SK-N-SH (cell line): ENCODE measurements around the gene ARHGDIB. TPM values are rescaled to one million over a fixed set of nuclear protein-coding genes. Genes with fewer than 3 reads are reported as not detected.

ENCODE experiments used
- CTCF ChIA-PET: fragments of 300-600, 350-600 bp; formaldehyde crosslinking; extraction: SDS; loops from one replicate; lab custom pipeline; 2021; lab: Yijun Ruan, JAX
- POLR2A ChIA-PET: fragments of 350-600 bp; sonication (Branson Sonifier 250); formaldehyde crosslinking; extraction: SDS; loops from one replicate; lab custom pipeline; 2020; ENCODE audit warnings: antibody characterized with exemption, inconsistent platforms; lab: Yijun Ruan, JAX
- DNase-seq: peaks from one replicate; pipeline ENCODE4 v3.0.0; 2012
- H2AFZ ChIP-seq: fragments of 200-600 bp; sonication (generic); 2 replicates; pipeline ENCODE4 v1.8.1; 2016; ENCODE audit warnings: antibody characterized with exemption, mild to moderate bottlenecking, low read depth
- H3F3A ChIP-seq: fragments of 200-600 bp; sonication (generic); replicated peaks from 2 replicates; pipeline ENCODE3; 2016; ENCODE audit warnings: antibody characterized with exemption, mild to moderate bottlenecking; ENCODE audit not compliant: insufficient read depth
- H3K27ac ChIP-seq, 2 experiments: fragments of 200-500 bp in 1 of 2; fragments of 200-600 bp in 1 of 2; sonication (Bioruptor generic) in 1 of 2; sonication (generic), shearing (Covaris generic) in 1 of 2; 2 replicates each; pipeline versions ENCODE4 v1.5.1 to v1.6.1; 2014 to 2016; ENCODE audit warnings: low read depth in 2 of 2, inconsistent platforms in 1 of 2, low read length in 1 of 2, mild to moderate bottlenecking in 1 of 2, mixed read lengths in 1 of 2
- H3K27me3 ChIP-seq: fragments of 200-600 bp; sonication (generic), shearing (Covaris generic); 2 replicates; pipeline ENCODE4 v1.6.1; 2016; ENCODE audit warnings: mixed run types; ENCODE audit not compliant: insufficient read depth
- H3K36me3 ChIP-seq, 2 experiments: fragments of 200-500 bp in 1 of 2; fragments of 200-600 bp in 1 of 2; sonication (Bioruptor generic) in 1 of 2; sonication (generic) in 1 of 2; replicated peaks in 1 of 2; 2 replicates each; pipeline versions ENCODE3 to v1.5.1; 2014 to 2016; ENCODE audit warnings: low read length in 1 of 2, mild to moderate bottlenecking in 1 of 2; ENCODE audit not compliant: insufficient read depth in 2 of 2, control insufficient read depth in 1 of 2
- H3K4me1 ChIP-seq, 2 experiments: fragments of 200-500 bp in 1 of 2; fragments of 200-600 bp in 1 of 2; sonication (Bioruptor generic) in 1 of 2; sonication (generic), shearing (Covaris generic) in 1 of 2; 2 replicates each; pipeline versions ENCODE4 v1.5.1 to v1.6.1; 2014 to 2016; ENCODE audit warnings: low read depth in 1 of 2, low read length in 1 of 2, mixed run types in 1 of 2; ENCODE audit not compliant: insufficient read depth in 2 of 2, control insufficient read depth in 1 of 2
- H3K4me2 ChIP-seq: fragments of 200-600 bp; sonication (generic), shearing (Covaris generic); 2 replicates; pipeline ENCODE4 v1.6.1; 2017; ENCODE audit warnings: mixed run types
- H3K4me3 ChIP-seq, 2 experiments: fragments of 200-500 bp in 1 of 2; fragments of 200-600 bp in 1 of 2; sonication (Bioruptor generic) in 1 of 2; sonication (generic), shearing (Covaris generic) in 1 of 2; 2 replicates each; pipeline versions ENCODE4 v1.5.1 to v1.8.1; 2014 to 2016; ENCODE audit warnings: low read depth in 2 of 2, inconsistent platforms in 1 of 2, low read length in 1 of 2, mild to moderate bottlenecking in 1 of 2, mixed read lengths in 1 of 2, moderate library complexity in 1 of 2
- H3K79me2 ChIP-seq: fragments of 200-600 bp; sonication (generic); 2 replicates; pipeline ENCODE4 v1.8.1; 2017; ENCODE audit warnings: mild to moderate bottlenecking; ENCODE audit not compliant: insufficient read depth
- H3K9ac ChIP-seq: fragments of 200-600 bp; sonication (generic); 2 replicates; pipeline ENCODE4 v1.6.1; 2017; ENCODE audit warnings: mixed run types
- H3K9me2 ChIP-seq: fragments of 200-600 bp; sonication (generic); 2 replicates; pipeline ENCODE4 v1.6.1; 2017; ENCODE audit warnings: mixed run types
- H3K9me3 ChIP-seq: fragments of 200-600 bp; sonication (generic); 2 replicates; pipeline ENCODE4 v1.6.1; 2017; ENCODE audit warnings: mixed run types, mild to moderate bottlenecking, moderate library complexity
- H4K20me1 ChIP-seq: fragments of 200-600 bp; sonication (generic); 2 replicates; pipeline ENCODE4 v1.6.1; 2017; ENCODE audit warnings: mild to moderate bottlenecking, mixed run types; ENCODE audit not compliant: insufficient read depth
- EZH2phosphoT487 ChIP-seq: fragments of 200-600 bp; sonication (generic); IDR thresholded peaks from 2 replicates; pipeline ENCODE4 v1.6.1; 2017; ENCODE audit warnings: low read depth, mixed run types, mild to moderate bottlenecking, antibody characterized with exemption, moderate library complexity, borderline replicate concordance
- GABPA ChIP-seq: IDR thresholded peaks from 2 replicates; pipeline ENCODE4 v1.4.0; 2012; ENCODE audit warnings: low read depth, mild to moderate bottlenecking
- IRF3 ChIP-seq: fragments of 150-350 bp; IDR thresholded peaks from 2 replicates; pipeline ENCODE4 v1.6.1; 2016; ENCODE audit warnings: mild to moderate bottlenecking, low read depth, low read length
- MAX ChIP-seq: IDR thresholded peaks from 2 replicates; pipeline ENCODE4 v1.4.0; 2012; ENCODE audit warnings: low read depth
- NRF1 ChIP-seq: IDR thresholded peaks from 2 replicates; pipeline ENCODE4 v1.6.1; 2012; ENCODE audit warnings: low read depth, mild to moderate bottlenecking, low read length
- PBX3 ChIP-seq: IDR thresholded peaks from 2 replicates; pipeline ENCODE4; 2012
- REST ChIP-seq: IDR thresholded peaks from 2 replicates; pipeline ENCODE4 v1.6.1; 2012; ENCODE audit warnings: mild to moderate bottlenecking, low read depth, low read length, moderate library complexity
- TAF1 ChIP-seq: IDR thresholded peaks from 2 replicates; pipeline ENCODE4 v1.6.1; 2012; ENCODE audit warnings: low read depth, mild to moderate bottlenecking, low read length, moderate library complexity, borderline replicate concordance
- TCF12 ChIP-seq: IDR thresholded peaks from 2 replicates; pipeline ENCODE4 v1.4.0; 2012
- TEAD4 ChIP-seq: IDR thresholded peaks from 2 replicates; pipeline ENCODE4 v1.4.0; 2012; ENCODE audit warnings: mild to moderate bottlenecking, borderline replicate concordance; ENCODE audit not compliant: insufficient read depth
- USF1 ChIP-seq: IDR thresholded peaks from 2 replicates; pipeline ENCODE4 v1.4.0; 2012; ENCODE audit warnings: low read depth, borderline replicate concordance
- YY1 ChIP-seq: IDR thresholded peaks from 2 replicates; pipeline ENCODE4 v1.4.0; 2012; ENCODE audit warnings: low read depth, mild to moderate bottlenecking
- ZBTB33 ChIP-seq: IDR thresholded peaks from 2 replicates; pipeline ENCODE4 v1.4.0; 2012; ENCODE audit warnings: low read depth, borderline replicate concordance
- WGBS: methylation state at CpG from one replicate; pipeline ENCODE4 v1.1.6; 2017; ENCODE audit warnings: low lambda C conversion rate; 5-methylcytosine and 5-hydroxymethylcytosine counted together
- polyA plus RNA-seq, 3 experiments: library from polyadenylated mRNA; depleted of rRNA; stranded (reverse); fragments of >200 nt; gene quantifications; 2 replicates each; pipeline ENCODE4 v1.2.3, GENCODE V29; 2012

ARHGDIB gene
- polyA plus RNA-seq, 1 of the 3 experiments (the other 2 are of a cell fraction), result 362 TPM

GRCh38 chr12:14935031-14935430 is 26.4 kb downstream of the ARHGDIB start (continued):
- TF ChIP-seq GABPA (no peak), USF1 (no peak), REST (no peak), PBX3 (no peak), TAF1 (no peak)

GRCh38 chr12:14934511-14934910 is 26.9 kb downstream of the ARHGDIB start:
- no peak overlapping the region; the same call in 1 of the 2 replicates for H2AFZ ChIP-seq
- no peaks in the 10 kb centered on the region for H3K27me3 ChIP-seq
- no peaks in the 10 kb centered on the region for H3K9me2 ChIP-seq
- POLR2A ChIA-PET, result no interaction called here
- no peak overlapping the region for H3K4me2 ChIP-seq
- WGBS, result 93% methylated on average over 2 of the region's 2 CpGs
- H3K9me3 ChIP-seq, result no peaks in the 10 kb centered on the region
- DNase-seq, result no peak
- no peaks in the 10 kb centered on the region for H3K79me2 ChIP-seq
- CTCF ChIA-PET, result interaction anchor here (1.2 kb wide), 1 partner anchor 22 kb away, joined by 3 read pairs; no protein-coding TSS in a partner anchor
- H3K4me3 ChIP-seq, result no peak overlapping the region
- H3K9ac ChIP-seq, result no peak overlapping the region
- peaks cover 0 to 10% of the 10 kb centered on the region in 2 experiments; a peak in 2 of 4 replicates for H3K4me1 ChIP-seq
- H3K27ac ChIP-seq, result no peak overlapping the region
- H4K20me1 ChIP-seq, result no peaks in the 10 kb centered on the region
- TF ChIP-seq ZBTB33 (no peak), TAF1 (no peak), EZH2phosphoT487 (no peak), MAX (no peak), IRF3 (no peak), TCF12 (no peak), NRF1 (no peak), GABPA (no peak), YY1 (no peak), TEAD4 (no peak)
- H3F3A ChIP-seq, result peaks cover 9% of the 10 kb centered on the region
- H3K36me3 ChIP-seq, result no peaks in the 10 kb centered on the region
